ENCODE measurements around the gene CDH3.

DNA sequence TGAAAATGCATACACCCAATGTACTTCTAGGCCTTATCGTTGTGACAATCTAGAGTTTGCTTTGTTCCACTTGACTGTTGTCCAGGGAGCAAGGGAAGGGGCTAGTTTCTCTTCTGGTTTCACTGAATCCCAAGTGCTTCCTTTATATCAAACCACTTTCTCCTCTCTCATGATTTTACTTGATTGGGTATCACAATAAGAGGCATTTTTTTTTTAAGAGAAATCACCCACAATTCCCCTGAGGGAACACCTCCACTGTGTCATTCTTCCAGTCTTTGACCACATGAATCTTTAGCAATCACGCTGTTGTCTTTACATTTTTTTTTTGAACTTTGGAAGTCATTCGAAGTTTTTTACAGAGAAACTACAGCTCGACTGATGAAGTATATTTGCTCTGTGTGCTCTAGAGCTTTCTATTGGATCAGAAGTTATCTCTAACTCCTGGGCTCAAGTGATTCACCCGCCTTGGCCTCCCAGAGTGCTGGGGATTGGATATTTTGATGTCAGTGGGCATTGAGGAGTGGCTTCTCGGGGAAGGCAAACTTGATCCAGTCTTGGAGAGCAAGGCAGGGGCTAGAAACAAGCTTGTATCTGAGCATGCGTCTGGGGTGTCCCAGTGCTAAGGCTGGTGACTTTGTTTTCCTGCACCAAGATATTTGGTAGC is 95.0 kb downstream of the CDH3 start:
- TF ChIP-seq, protein P1, sequence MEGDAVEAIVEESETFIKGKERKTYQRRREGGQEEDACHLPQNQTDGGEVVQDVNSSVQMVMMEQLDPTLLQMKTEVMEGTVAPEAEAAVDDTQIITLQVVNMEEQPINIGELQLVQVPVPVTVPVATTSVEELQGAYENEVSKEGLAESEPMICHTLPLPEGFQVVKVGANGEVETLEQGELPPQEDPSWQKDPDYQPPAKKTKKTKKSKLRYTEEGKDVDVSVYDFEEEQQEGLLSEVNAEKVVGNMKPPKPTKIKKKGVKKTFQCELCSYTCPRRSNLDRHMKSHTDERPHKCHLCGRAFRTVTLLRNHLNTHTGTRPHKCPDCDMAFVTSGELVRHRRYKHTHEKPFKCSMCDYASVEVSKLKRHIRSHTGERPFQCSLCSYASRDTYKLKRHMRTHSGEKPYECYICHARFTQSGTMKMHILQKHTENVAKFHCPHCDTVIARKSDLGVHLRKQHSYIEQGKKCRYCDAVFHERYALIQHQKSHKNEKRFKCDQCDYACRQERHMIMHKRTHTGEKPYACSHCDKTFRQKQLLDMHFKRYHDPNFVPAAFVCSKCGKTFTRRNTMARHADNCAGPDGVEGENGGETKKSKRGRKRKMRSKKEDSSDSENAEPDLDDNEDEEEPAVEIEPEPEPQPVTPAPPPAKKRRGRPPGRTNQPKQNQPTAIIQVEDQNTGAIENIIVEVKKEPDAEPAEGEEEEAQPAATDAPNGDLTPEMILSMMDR (optimal IDR thresholded peaks at IDR 0.05 in 1 of 3, IDR thresholded peaks at IDR 0.05 in 1 of 3, conservative IDR thresholded peaks at IDR 0.05 in 1 of 3; ENCODE audit: extremely low read depth in 1 of 3, insufficient read depth in 2 of 3, low read length in 3 of 3), result no peak
- TF ChIP-seq EZH2 (IDR thresholded peaks at IDR 0.05; ENCODE audit: low read length), result no peak

All from keratinocyte (primary cell).